Measurements from ENCODE around the gene SLC46A3.

DNA sequence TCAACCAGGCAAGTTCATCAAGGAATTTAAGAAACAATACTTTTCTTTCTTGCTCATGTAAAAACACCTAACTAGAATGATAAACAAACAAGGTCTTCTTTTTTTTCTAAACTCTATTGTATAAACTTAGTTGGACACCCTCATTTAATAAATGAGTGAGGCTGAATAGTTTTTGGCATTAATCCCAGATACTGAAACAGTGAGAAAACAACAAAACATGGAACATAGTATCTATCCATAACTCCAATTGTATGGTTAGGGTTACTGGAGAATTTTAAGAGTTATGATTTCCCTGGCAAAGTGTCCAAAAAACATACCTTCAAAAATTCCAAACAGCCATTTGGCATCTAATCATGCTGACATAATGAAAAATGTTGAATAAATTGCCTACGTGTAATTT lies 65.7 kb downstream of the SLC46A3 start:
- TF ChIP-seq POLR2AphosphoS5 (IDR thresholded peaks at IDR 0.05) (no peak), POLR2A (IDR thresholded peaks at IDR 0.05) (no peak)
